Endothelial cell of umbilical vein (primary cell): ENCODE measurements around the gene CPED1. TPM values are rescaled to one million over a fixed set of nuclear protein-coding genes. Genes with fewer than 3 reads are reported as not detected.

Source experiments
- BruUV-seq: library from RNA; stranded (reverse); fragments of 400-500 nt; replicated peaks from 2 replicates; lab custom pipeline; 2021; lab: Mats Ljungman, UMichigan
- CTCF ChIA-PET: fragments of 300-600, 350-600 bp; sonication (Branson Sonifier 250); formaldehyde crosslinking; loops from one replicate; lab custom pipeline; 2021; ENCODE audit warnings: antibody characterized with exemption, inconsistent platforms; lab: Charles Lee
- POLR2A ChIA-PET: fragments of 300-600, 350-600 bp; sonication (Branson Sonifier 250); formaldehyde crosslinking; loops from one replicate; lab custom pipeline; 2021; ENCODE audit warnings: antibody characterized with exemption, inconsistent platforms; lab: Charles Lee
- DNase-seq: peaks from one replicate; pipeline ENCODE4 v3.0.0-alpha.2; 2011; ENCODE audit warnings: low read depth, low spot score
- FAIRE-seq: peaks from 2 replicates; lab custom pipeline; 2011; peaks lifted over from hg19 to GRCh38; lab: Jason Lieb, UNC
- H2AFZ ChIP-seq: 2 replicates; pipeline ENCODE4 v1.6.0; 2012; ENCODE audit warnings: low read depth, low read length, control low read depth, inconsistent platforms
- H3K27ac ChIP-seq: 2 replicates; pipeline ENCODE4 v1.5.1; 2011; ENCODE audit warnings: low read depth, mild to moderate bottlenecking, control low read depth, low read length, moderate library complexity; ENCODE audit not compliant: insufficient read depth
- H3K27me3 ChIP-seq, 2 experiments: 2 replicates each; pipeline versions ENCODE4 v1.6.0 to v1.6.1; 2011; ENCODE audit warnings: low read length in 2 of 2, mixed read lengths in 1 of 2; ENCODE audit not compliant: control insufficient read depth in 2 of 2, insufficient read depth in 2 of 2
- H3K36me3 ChIP-seq, 2 experiments: 2 replicates in 1 of 2; 3 replicates in 1 of 2; pipeline ENCODE4 v1.5.1; 2011; ENCODE audit warnings: low read length in 2 of 2, mild to moderate bottlenecking in 1 of 2, moderate library complexity in 1 of 2; ENCODE audit not compliant: control insufficient read depth in 2 of 2, insufficient read depth in 2 of 2; ENCODE audit errors: extremely low read depth in 1 of 2
- H3K4me1 ChIP-seq: 3 replicates; pipeline ENCODE4 v1.5.1; 2011; ENCODE audit warnings: mild to moderate bottlenecking, low read length; ENCODE audit not compliant: control insufficient read depth, insufficient read depth; ENCODE audit errors: extremely low read depth
- H3K4me2 ChIP-seq: 2 replicates; pipeline ENCODE4 v1.6.1; 2011; ENCODE audit warnings: low read length, control low read depth, mixed read lengths; ENCODE audit not compliant: insufficient read depth
- H3K4me3 ChIP-seq, 3 experiments: fragments of 200-600 bp in 1 of 3; sonication (generic), shearing (Covaris generic) in 1 of 3; replicated peaks in 1 of 3; 2 replicates each; pipeline ENCODE4 v1.5.1; 2011 to 2016; ENCODE audit warnings: control low read depth in 3 of 3, low read length in 3 of 3, mild to moderate bottlenecking in 2 of 3, inconsistent platforms in 1 of 3, low read depth in 1 of 3, moderate library complexity in 1 of 3; ENCODE audit not compliant: insufficient read depth in 1 of 3
- H3K79me2 ChIP-seq: 2 replicates; pipeline ENCODE4 v1.6.0; 2012; ENCODE audit warnings: low read length, inconsistent platforms; ENCODE audit not compliant: control insufficient read depth, insufficient read depth
- H3K9ac ChIP-seq: replicated peaks from 2 replicates; pipeline ENCODE3; 2011; ENCODE audit warnings: low read length, control low read depth; ENCODE audit not compliant: insufficient read depth; ENCODE audit errors: extremely low read depth
- H3K9me1 ChIP-seq: replicated peaks from 3 replicates; pipeline ENCODE4 v1.6.0; 2011; ENCODE audit warnings: mild to moderate bottlenecking, low read length; ENCODE audit not compliant: control insufficient read depth, insufficient read depth; ENCODE audit errors: extremely low read depth
- H3K9me3 ChIP-seq: replicated peaks from 2 replicates; pipeline ENCODE4 v1.5.1; 2012; ENCODE audit warnings: low read length, inconsistent platforms; ENCODE audit not compliant: control insufficient read depth, insufficient read depth
- H4K20me1 ChIP-seq: replicated peaks from 2 replicates; pipeline ENCODE3; 2011; ENCODE audit warnings: mild to moderate bottlenecking, low read length; ENCODE audit not compliant: control insufficient read depth, insufficient read depth; ENCODE audit errors: extremely low read depth
- EZH2 ChIP-seq: IDR thresholded peaks from 2 replicates; pipeline ENCODE4 v1.6.1; 2012; ENCODE audit warnings: borderline replicate concordance, low read depth, mild to moderate bottlenecking, moderate library complexity, low read length, inconsistent platforms; ENCODE audit not compliant: severe bottlenecking
- FOS ChIP-seq: IDR thresholded peaks from 2 replicates; pipeline ENCODE4 v1.6.1; 2011; ENCODE audit warnings: mild to moderate bottlenecking, low read length, moderate library complexity, borderline replicate concordance; ENCODE audit not compliant: insufficient read depth
- GATA2 ChIP-seq: IDR thresholded peaks from 2 replicates; pipeline ENCODE4 v1.7.0; 2011; ENCODE audit warnings: low read depth, mild to moderate bottlenecking, moderate library complexity, mixed read lengths, low read length; ENCODE audit not compliant: insufficient read length, insufficient read depth
- JUN ChIP-seq: IDR thresholded peaks from 2 replicates; pipeline ENCODE4 v1.6.1; 2011; ENCODE audit warnings: borderline replicate concordance, low read depth; ENCODE audit not compliant: insufficient read length, insufficient read depth
- MYC ChIP-seq: IDR thresholded peaks from one replicate; pipeline ENCODE4 v1.6.1; 2011; ENCODE audit warnings: mild to moderate bottlenecking, low read depth, low read length
- POLR2A ChIP-seq: IDR thresholded peaks from 2 replicates; pipeline ENCODE4 v1.6.1; 2012; ENCODE audit warnings: low read depth, mild to moderate bottlenecking, control low read depth, low read length
- POLR2AphosphoS5 ChIP-seq: IDR thresholded peaks from 2 replicates; pipeline ENCODE4 v1.6.1; 2012; ENCODE audit warnings: low read depth, mild to moderate bottlenecking, control low read depth, low read length, moderate library complexity; ENCODE audit not compliant: insufficient read depth
- dilution Hi-C: fragments of 300-500 bp; cut with MboI; formaldehyde crosslinking; loops from one replicate; pipeline ENCODE4 v1.15.0; 2019; ENCODE audit warnings: low sequenced_read_pairs; ENCODE audit not compliant: extremely low pct_ligation_motif_present
- intact Hi-C: fragments of 100-400 bp; cut with micrococcal nuclease; formaldehyde crosslinking; loops from one replicate; pipeline ENCODE4 v1.10.0; 2022
- polyA plus RNA-seq, 4 experiments: library from polyadenylated mRNA; depleted of rRNA in 3 of 4; stranded (reverse) in 3 of 4; unstranded in 1 of 4; fragments of >200 nt; gene quantifications; 2 replicates each; pipeline versions ENCODE4 v1.2.1 to v1.2.3, GENCODE V29; 2011 to 2012; ENCODE audit warnings: missing spikeins in 1 of 4
- total RNA-seq: library from RNA; stranded (reverse); gene quantifications from 2 replicates; pipeline ENCODE4 v1.2.3, GENCODE V29; 2021
- TF ChIP-seq, protein P1 (sequence below), 2 donors: IDR thresholded peaks; 1 replicate in 1 of 2; 2 replicates in 1 of 2; pipeline ENCODE4 v1.5.1; 2011; ENCODE audit warnings: low read length in 2 of 2, mild to moderate bottlenecking in 2 of 2, moderate library complexity in 2 of 2, control low read depth in 1 of 2, inconsistent platforms in 1 of 2, low read depth in 1 of 2; ENCODE audit not compliant: insufficient read depth in 1 of 2; ENCODE audit errors: extremely low read depth in 1 of 2
- TF ChIP-seq, protein P2 (sequence below): IDR thresholded peaks from 2 replicates; pipeline ENCODE4 v1.6.1; 2011; ENCODE audit not compliant: insufficient read depth, insufficient read length

CPED1 gene
- total and polyA plus RNA-seq, 2 donors (not counting 3 experiments of a cell fraction or from before 2014, with no cell fraction given), result 0.22 to 3.0 TPM

DNA sequence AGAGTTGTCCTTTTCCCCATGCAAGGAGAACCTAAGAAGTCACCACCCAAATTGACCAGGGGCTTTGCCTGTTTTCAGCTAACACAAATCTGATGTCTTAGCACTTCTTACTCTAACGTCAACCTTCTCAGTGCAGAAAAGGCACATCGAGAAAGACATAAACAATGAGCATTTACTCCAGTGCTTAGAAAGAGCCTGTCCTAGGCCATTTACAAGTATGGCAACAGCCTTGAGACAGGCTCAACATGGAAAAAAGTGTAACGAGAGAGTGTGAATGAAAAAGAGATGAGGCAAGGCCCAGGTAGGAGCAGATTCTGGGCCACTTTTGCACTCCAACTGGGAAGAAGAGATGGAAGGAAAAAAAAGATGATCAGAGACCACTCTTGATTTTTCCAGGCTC, 54.4 kb downstream of the CPED1 start:
- Histone ChIP-seq H3K27ac (no peak overlapping the region), H3K4me2 (no peak overlapping the region), H3K9me1 (no peaks in the 10 kb centered on the region), H3K9ac (no peak overlapping the region), H4K20me1 (no peaks in the 10 kb centered on the region), H3K4me1 (peaks cover 15% of the 10 kb centered on the region), H2AFZ (no peak overlapping the region), H3K27me3 (no peaks in the 10 kb centered on the region), H3K79me2 (no peaks in the 10 kb centered on the region), H3K4me3 (no peak overlapping the region), H3K36me3 (no peaks in the 10 kb centered on the region), H3K9me3 (no peaks in the 10 kb centered on the region)
- intact Hi-C loops (no loop called here), dilution Hi-C loops (no loop called here)
- POLR2A ChIA-PET, result no interaction called here
- TF ChIP-seq GATA2 (no peak), FOS (no peak), MYC (no peak), POLR2A (no peak), JUN (no peak), EZH2 (no peak), POLR2AphosphoS5 (no peak)
- TF ChIP-seq, protein P1, sequence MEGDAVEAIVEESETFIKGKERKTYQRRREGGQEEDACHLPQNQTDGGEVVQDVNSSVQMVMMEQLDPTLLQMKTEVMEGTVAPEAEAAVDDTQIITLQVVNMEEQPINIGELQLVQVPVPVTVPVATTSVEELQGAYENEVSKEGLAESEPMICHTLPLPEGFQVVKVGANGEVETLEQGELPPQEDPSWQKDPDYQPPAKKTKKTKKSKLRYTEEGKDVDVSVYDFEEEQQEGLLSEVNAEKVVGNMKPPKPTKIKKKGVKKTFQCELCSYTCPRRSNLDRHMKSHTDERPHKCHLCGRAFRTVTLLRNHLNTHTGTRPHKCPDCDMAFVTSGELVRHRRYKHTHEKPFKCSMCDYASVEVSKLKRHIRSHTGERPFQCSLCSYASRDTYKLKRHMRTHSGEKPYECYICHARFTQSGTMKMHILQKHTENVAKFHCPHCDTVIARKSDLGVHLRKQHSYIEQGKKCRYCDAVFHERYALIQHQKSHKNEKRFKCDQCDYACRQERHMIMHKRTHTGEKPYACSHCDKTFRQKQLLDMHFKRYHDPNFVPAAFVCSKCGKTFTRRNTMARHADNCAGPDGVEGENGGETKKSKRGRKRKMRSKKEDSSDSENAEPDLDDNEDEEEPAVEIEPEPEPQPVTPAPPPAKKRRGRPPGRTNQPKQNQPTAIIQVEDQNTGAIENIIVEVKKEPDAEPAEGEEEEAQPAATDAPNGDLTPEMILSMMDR (IDR thresholded peaks at IDR 0.05; ENCODE audit: extremely low read depth in 1 of 2, insufficient read depth in 1 of 2, low read depth in 1 of 2, low read length in 2 of 2), result no peak
- TF ChIP-seq, protein P2, sequence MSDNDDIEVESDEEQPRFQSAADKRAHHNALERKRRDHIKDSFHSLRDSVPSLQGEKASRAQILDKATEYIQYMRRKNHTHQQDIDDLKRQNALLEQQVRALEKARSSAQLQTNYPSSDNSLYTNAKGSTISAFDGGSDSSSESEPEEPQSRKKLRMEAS, result no peak
- DNase-seq (no peak), FAIRE-seq (no peak)
- BruUV-seq, result no TSS peak
- CTCF ChIA-PET, result interaction anchor here (1.0 to 2.4 kb wide), 4 partner anchors 12 to 66 kb away, joined by 3 to 7 read pairs (median 6); no protein-coding TSS in a partner anchor
